Upper lobe of left lung (tissue), 6 donors: ENCODE results near the gene IRAK1. TPM values are rescaled to one million over a fixed set of nuclear protein-coding genes. Genes with fewer than 3 reads are reported as not detected.

Source experiments
- ATAC-seq, 2 donors: fragments of 200-7000 bp; cut with Tn5 transposase; one replicate each; pipeline ENCODE4 v1.9.1; 2022; ENCODE audit warnings: mild to moderate bottlenecking in 2 of 2, moderate library complexity in 2 of 2; ENCODE audit not compliant: low FRiP score in 2 of 2
- DNase-seq, 2 donors: peaks; one replicate each; pipeline ENCODE4 v3.0.0-alpha.2; 2019 to 2020
- H3K27ac ChIP-seq, 4 donors: fragments of 200-600 bp; sonication (generic); one replicate each; pipeline ENCODE4 v1.5.1; 2016 to 2019
- H3K27me3 ChIP-seq, 4 donors: fragments of 200-600 bp; sonication (generic); one replicate each; pipeline ENCODE4 v1.5.1; 2017 to 2019
- H3K36me3 ChIP-seq, 4 donors: fragments of 200-600 bp; sonication (generic); one replicate each; pipeline ENCODE4 v1.5.1; 2016 to 2019
- H3K4me1 ChIP-seq, 4 donors: fragments of 200-600 bp; sonication (generic); one replicate each; pipeline ENCODE4 v1.5.1; 2018 to 2019
- H3K4me3 ChIP-seq, 4 donors: fragments of 200-600 bp; sonication (generic); one replicate each; pipeline ENCODE4 v1.5.1; 2017 to 2019; ENCODE audit warnings: mild to moderate bottlenecking in 2 of 4, moderate library complexity in 1 of 4
- H3K9me3 ChIP-seq, 4 donors: fragments of 200-600 bp; sonication (generic); one replicate each; pipeline ENCODE4 v1.5.1; 2018 to 2019
- EP300 ChIP-seq, 4 donors: sonication (generic); formaldehyde crosslinking; IDR thresholded peaks; one replicate each; pipeline ENCODE4 v1.5.1; 2017; ENCODE audit warnings: antibody characterized with exemption in 4 of 4, control low read depth in 2 of 4
- POLR2A ChIP-seq, 4 donors: fragments of 450-650 bp; IDR thresholded peaks; one replicate each; pipeline ENCODE4 v1.5.1; 2016 to 2017; ENCODE audit warnings: antibody characterized with exemption in 4 of 4, mild to moderate bottlenecking in 2 of 4
- POLR2AphosphoS5 ChIP-seq, 2 donors: sonication (generic); formaldehyde crosslinking; IDR thresholded peaks; one replicate each; pipeline ENCODE4 v1.5.1; 2017; ENCODE audit warnings: antibody characterized with exemption in 2 of 2
- WGBS, 2 donors: methylation state at CpG; one replicate each; pipeline ENCODE4 v1.1.5; 2017 to 2018; 5-methylcytosine and 5-hydroxymethylcytosine counted together
- total RNA-seq, 6 donors: library from RNA; depleted of rRNA in 4 of 6; stranded (reverse); fragments of >200 nt in 4 of 6; gene quantifications; one replicate each; pipeline versions ENCODE4 v1.1.0 to v1.2.1, GENCODE V29; 2016 to 2021
- TF ChIP-seq, protein P1 (sequence below), 6 experiments: fragments of 450-650 bp in 4 of 6; fragments of 200-600 bp in 2 of 6; sonication (generic) in 2 of 6; IDR thresholded peaks; one replicate each; pipeline ENCODE4 v1.5.1; 2016 to 2019; ENCODE audit warnings: antibody characterized with exemption in 6 of 6
- donor health status: DM: no; HTN: no; CAD: no; lungs with moderate emphysema.
- donor health status: DM: no; HTN: yes; CAD: no; lungs with severe emphysema.

IRAK1 gene
- total RNA-seq, 6 donors from 2014 or later = 49.4 to 236 (median 125) TPM

DNA sequence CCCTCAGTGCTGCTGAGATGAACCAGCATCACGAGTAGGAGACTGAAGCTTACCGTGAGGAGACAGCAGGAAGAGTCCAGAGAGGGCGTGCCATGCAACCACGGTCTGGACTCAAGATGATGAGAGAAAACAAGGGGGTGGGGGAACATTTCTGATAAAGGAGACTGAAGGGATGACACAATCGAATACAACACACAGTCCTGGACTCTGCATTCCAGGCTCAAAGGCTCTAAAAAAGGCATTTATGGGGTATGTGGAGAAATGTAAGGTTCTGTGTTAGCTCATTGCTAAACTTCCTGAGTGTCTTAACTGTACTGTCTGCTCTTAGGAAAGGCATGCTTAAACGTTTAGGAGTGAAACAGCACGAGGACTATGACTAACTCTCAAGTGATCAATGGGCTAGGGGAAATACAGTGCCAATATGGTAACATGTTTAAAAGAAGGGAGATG is 20.6 kb upstream of the IRAK1 start:
- peaks cover 5 to 35% (median 25%) of the 10 kb centered on the region in 4 donors for H3K4me1 ChIP-seq
- no peak overlapping the region for H3K4me3 ChIP-seq
- no peaks in the 10 kb centered on the region for H3K36me3 ChIP-seq
- H3K27ac ChIP-seq = peak overlapping the region; percentile 2 to 49 (median 48)
- ATAC-seq (peak; percentile 49 to 81), DNase-seq (no peak)
- peaks cover 0 to 3% (median 0%) of the 10 kb centered on the region in 4 donors for H3K27me3 ChIP-seq
- TF ChIP-seq, protein P1, sequence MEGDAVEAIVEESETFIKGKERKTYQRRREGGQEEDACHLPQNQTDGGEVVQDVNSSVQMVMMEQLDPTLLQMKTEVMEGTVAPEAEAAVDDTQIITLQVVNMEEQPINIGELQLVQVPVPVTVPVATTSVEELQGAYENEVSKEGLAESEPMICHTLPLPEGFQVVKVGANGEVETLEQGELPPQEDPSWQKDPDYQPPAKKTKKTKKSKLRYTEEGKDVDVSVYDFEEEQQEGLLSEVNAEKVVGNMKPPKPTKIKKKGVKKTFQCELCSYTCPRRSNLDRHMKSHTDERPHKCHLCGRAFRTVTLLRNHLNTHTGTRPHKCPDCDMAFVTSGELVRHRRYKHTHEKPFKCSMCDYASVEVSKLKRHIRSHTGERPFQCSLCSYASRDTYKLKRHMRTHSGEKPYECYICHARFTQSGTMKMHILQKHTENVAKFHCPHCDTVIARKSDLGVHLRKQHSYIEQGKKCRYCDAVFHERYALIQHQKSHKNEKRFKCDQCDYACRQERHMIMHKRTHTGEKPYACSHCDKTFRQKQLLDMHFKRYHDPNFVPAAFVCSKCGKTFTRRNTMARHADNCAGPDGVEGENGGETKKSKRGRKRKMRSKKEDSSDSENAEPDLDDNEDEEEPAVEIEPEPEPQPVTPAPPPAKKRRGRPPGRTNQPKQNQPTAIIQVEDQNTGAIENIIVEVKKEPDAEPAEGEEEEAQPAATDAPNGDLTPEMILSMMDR (IDR thresholded peaks at IDR 0.05) = no peak
- TF ChIP-seq EP300 (IDR thresholded peaks at IDR 0.05) (peak in 1 of 4 donors; percentile 76), POLR2AphosphoS5 (IDR thresholded peaks at IDR 0.05) (no peak), POLR2A (IDR thresholded peaks at IDR 0.05) (no peak)
- H3K9me3 ChIP-seq = no peaks in the 10 kb centered on the region
- 32 to 57% methylated on average over 7 of the region's 7 CpGs for WGBS, 2 donors

DNA sequence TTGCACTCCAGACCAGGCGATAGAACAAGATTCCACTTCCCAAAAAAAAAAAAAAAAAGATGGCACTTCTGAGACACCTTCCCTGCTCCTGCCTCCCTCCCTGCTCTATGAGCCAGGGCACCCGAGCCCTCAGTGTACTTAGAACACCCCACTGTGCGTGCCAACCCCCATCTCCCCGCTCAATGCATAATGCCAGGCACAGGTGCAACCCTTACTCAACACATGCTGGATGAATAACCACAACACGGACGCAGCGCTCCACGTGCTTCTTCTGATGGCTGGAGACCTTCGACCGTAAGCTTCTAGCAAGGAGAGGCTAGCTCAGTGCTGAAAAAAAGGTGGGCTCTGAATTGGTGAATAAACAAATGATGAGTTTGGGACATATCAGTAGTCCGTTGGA is 19.9 kb upstream of the IRAK1 start:
- Histone ChIP-seq H3K4me3 (no peak overlapping the region), H3K36me3 (no peaks in the 10 kb centered on the region), H3K27me3 (peaks cover 0 to 3% (median 0%) of the 10 kb centered on the region in 4 donors), H3K9me3 (no peaks in the 10 kb centered on the region), H3K4me1 (peaks cover 5 to 35% (median 25%) of the 10 kb centered on the region in 4 donors), H3K27ac (peak overlapping the region in 3 of 4 donors; percentile 48 to 49 (median 49))
- ATAC-seq = no peak
- no peak for DNase-seq
- TF ChIP-seq, protein P1 (IDR thresholded peaks at IDR 0.05) = no peak
- TF ChIP-seq POLR2AphosphoS5 (IDR thresholded peaks at IDR 0.05) (no peak), EP300 (IDR thresholded peaks at IDR 0.05) (no peak), POLR2A (IDR thresholded peaks at IDR 0.05) (no peak)
- WGBS, 2 donors = 86 to 92% methylated on average over 9 to 11 of the region's 11 CpGs

DNA sequence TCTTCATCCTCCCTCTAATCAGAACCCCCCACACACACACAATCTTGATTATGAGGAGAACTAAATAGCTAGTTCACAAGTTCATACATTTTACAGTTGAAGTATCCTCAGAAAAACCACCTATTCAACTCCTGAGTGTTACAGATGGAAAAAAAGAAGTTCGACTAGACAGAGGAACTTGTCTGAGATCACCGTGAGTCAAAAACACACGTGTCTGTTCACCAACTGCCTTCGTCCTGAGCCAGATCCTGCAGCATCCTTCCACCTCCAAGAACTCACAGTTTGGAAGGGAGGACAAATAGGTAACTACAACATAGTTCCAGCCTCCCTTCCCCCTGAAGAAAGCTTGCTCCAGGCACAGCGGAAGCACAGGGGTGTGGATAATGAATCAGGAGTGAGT is 19.0 kb upstream of the IRAK1 start:
- no peak for DNase-seq
- Histone ChIP-seq H3K36me3 (no peaks in the 10 kb centered on the region), H3K27ac (peak overlapping the region in 1 of 4 donors; percentile 49), H3K4me3 (no peak overlapping the region), H3K27me3 (peaks cover 0 to 3% (median 0%) of the 10 kb centered on the region in 4 donors), H3K9me3 (no peaks in the 10 kb centered on the region), H3K4me1 (peaks cover 5 to 35% (median 23%) of the 10 kb centered on the region in 4 donors)
- 55 to 65% methylated on average over 3 to 5 of the region's 5 CpGs for WGBS, 2 donors
- TF ChIP-seq, protein P1 (IDR thresholded peaks at IDR 0.05) = no peak
- TF ChIP-seq EP300 (IDR thresholded peaks at IDR 0.05) = no peak
- no peak for TF ChIP-seq POLR2A (IDR thresholded peaks at IDR 0.05)
- no peak for TF ChIP-seq POLR2AphosphoS5 (IDR thresholded peaks at IDR 0.05)
- no peak for ATAC-seq

DNA sequence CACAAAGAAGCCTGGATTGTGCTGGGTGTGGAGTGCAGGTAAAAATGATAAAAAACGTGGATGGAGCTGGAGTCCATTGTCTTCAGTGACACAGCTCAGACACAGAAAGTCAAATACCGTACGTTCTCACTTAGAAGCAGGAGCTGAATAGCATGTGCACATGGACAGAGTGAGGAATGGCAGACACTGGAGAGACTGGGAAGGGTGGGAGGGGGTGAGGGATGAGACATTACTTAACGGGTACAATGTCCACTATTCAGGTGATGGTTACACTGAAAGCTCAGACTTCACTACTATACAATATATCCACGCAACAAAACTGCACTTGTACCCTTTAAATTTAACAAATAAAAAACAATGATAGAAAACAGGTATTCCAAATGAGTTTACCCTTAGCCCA is 18.1 kb upstream of the IRAK1 start:
- Histone ChIP-seq H3K27ac (no peak overlapping the region), H3K36me3 (no peaks in the 10 kb centered on the region), H3K4me3 (no peak overlapping the region), H3K9me3 (no peaks in the 10 kb centered on the region), H3K27me3 (peaks cover 0 to 3% (median 0%) of the 10 kb centered on the region in 4 donors), H3K4me1 (peaks cover 3 to 31% (median 20%) of the 10 kb centered on the region in 4 donors)
- WGBS, 2 donors = 79 to 85% methylated on average over 5 of the region's 5 CpGs
- DNase-seq (no peak), ATAC-seq (no peak)
- TF ChIP-seq POLR2A (IDR thresholded peaks at IDR 0.05) (no peak), POLR2AphosphoS5 (IDR thresholded peaks at IDR 0.05) (no peak), EP300 (IDR thresholded peaks at IDR 0.05) (no peak)
- TF ChIP-seq, protein P1 (IDR thresholded peaks at IDR 0.05) = no peak

DNA sequence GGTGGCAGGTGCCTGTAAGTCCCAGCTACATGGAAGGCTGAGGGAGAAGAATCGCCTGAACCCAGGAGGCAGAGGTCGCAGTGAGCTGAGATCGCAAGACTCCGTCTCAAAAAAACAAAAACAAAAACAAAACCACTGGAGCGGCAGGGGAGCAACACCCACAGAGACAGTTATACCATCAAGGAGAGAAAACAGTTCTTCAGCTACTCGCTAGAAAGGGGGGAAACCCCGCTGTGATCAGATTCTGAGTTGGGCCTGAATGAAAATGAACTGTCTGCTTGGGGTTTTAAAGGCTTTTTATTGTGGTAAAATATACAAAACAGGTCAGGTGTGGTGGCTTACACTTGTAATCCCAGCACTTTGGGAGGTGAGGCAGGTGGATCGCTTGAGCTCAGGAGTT is 16.8 kb upstream of the IRAK1 start:
- Histone ChIP-seq H3K27me3 (peaks cover 0 to 3% (median 0%) of the 10 kb centered on the region in 4 donors), H3K27ac (no peak overlapping the region), H3K4me1 (peaks cover 0 to 19% (median 9%) of the 10 kb centered on the region in 4 donors), H3K36me3 (peaks cover 0 to 9% (median 5%) of the 10 kb centered on the region in 4 donors), H3K9me3 (no peaks in the 10 kb centered on the region), H3K4me3 (no peak overlapping the region)
- DNase-seq (no peak), ATAC-seq (no peak)
- 73 to 89% methylated on average over 8 of the region's 8 CpGs for WGBS, 2 donors
- TF ChIP-seq POLR2A (IDR thresholded peaks at IDR 0.05) (no peak), EP300 (IDR thresholded peaks at IDR 0.05) (no peak), POLR2AphosphoS5 (IDR thresholded peaks at IDR 0.05) (no peak)
- TF ChIP-seq, protein P1 (IDR thresholded peaks at IDR 0.05) = no peak
